Right hindlimb (tissue), 1 donor: ENCODE results near the gene TBC1D8.

Experiments used
- DNase-seq: peaks from one replicate; pipeline ENCODE4 v3.0.0-alpha.2; 2018

TBC1D8 gene

DNA sequence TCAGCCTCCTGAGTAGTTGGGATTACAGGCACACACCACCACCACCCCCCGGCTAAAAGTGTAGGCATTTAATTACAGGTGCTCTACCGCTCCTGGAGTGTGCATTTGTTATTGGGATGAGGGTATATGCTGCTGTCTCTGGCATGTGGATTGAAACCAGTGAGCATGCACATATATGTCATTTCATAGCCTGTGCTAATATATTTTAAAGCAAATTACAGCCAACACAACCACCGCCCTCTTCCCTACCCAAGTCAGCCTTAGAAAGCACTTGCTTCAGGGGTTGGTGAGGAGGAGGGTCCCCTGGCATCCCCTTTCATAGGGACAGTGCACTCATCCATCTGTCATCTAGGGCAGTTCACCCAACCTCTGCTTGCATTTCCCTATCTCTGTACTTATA, 10.5 kb upstream of the TBC1D8 start:
- DNase-seq, result no peak

DNA sequence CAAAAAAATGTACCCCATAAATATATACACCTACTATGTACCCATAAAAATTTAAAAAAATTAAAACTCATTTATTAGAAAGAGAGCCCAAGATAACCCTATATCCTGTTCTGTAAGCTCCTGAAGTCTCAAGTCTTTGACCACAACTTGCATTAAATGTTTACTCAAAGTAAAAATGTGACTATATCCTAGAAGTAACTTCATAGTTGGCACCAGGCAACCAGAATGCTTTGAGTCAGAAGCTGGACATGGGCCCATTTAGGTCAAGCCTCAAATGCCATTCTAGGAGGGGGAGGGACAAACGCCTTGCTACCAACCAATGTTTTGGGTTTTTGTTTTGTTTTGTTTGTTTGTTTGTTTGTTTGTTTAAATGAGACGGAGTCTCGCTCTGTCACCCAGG, 9.3 kb upstream of the TBC1D8 start:
- no peak for DNase-seq

DNA sequence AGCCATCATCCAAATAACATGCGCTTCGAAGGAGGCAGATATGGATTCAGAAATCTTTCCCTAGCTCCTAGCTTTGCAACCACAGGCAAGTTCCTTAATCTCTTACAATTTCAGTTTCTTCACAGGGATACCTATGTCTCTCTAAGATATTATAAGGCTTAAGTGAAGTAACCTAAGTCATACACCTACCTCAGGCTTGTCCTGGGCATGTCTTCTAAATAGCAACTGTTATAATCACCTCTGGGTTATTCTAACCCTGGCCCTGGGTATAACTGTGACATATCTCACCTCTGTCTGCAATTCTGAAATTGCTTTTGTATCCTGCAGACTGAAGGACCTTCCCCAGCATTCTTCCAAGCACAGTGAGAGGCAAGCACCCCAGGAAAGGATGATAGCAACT, 8.3 kb upstream of the TBC1D8 start:
- no peak for DNase-seq

DNA sequence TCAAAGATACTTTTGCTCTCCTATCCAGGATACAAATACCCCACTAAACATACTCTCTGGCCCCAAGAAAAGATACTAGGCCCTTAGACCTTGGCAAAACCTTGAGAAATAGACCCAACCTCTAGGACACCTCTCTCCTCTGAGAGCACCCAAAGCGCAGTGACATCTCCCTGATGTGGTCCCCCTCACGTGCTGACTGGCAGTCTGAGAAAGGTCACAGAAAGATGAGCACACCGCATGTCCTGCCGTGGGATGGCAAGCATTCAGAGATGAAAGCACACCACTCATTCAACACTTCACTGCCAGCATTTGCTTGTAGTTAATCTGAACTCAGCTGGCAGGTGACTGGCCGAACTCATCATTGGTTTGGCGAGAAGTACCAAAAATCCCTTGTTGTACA, 6.1 kb upstream of the TBC1D8 start:
- DNase-seq, result no peak

DNA sequence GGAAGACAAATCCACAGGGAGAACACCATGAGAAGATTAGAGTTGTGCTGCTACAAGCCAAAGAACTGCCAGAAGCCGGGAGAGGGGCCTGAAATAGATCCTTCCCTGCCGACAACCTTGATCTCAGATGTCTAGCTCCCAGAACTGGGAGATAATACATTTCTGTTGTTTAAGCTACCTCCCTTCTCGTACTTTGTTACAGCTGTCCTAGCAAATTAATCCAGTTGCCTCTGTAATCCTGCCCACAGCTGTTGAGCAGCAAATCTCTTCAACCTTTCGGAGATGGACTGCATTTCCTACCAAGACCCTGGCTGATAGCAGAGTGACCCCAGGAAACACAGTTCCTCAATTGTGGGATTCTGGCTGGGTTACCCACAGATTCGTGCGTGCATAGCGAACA, 2.6 kb upstream of the TBC1D8 start:
- peak; percentile 30 for DNase-seq

DNA sequence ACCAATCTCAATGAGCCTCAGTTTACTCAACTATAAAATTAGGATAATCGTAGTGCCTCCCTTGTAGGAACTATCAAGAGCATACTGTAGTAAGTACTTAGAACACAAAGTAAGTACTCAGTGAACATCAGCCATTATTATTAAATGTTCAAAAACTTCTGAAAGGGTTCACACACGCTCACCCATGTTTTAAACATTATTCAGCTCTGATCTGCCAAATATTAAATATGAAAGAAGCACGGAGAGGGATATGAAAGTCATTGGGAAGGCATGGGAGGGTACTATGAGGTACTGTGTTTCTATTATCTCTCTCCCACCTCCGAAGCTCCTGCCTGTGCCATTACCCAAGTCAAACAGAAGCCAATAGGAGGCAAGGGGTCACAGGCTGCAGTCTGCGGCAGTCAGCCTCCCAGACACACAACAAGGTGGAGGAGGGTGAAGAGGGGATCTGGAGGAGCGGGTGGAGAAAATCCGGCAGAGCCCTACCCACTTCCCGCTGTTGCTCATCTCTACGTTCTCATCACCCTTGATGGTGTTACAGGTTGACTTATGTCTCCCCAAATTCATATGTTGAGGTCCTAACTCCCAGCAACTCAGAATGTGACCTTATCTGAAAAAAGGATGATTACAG, 2.0 kb upstream of the TBC1D8 start:
- no peak for DNase-seq

DNA sequence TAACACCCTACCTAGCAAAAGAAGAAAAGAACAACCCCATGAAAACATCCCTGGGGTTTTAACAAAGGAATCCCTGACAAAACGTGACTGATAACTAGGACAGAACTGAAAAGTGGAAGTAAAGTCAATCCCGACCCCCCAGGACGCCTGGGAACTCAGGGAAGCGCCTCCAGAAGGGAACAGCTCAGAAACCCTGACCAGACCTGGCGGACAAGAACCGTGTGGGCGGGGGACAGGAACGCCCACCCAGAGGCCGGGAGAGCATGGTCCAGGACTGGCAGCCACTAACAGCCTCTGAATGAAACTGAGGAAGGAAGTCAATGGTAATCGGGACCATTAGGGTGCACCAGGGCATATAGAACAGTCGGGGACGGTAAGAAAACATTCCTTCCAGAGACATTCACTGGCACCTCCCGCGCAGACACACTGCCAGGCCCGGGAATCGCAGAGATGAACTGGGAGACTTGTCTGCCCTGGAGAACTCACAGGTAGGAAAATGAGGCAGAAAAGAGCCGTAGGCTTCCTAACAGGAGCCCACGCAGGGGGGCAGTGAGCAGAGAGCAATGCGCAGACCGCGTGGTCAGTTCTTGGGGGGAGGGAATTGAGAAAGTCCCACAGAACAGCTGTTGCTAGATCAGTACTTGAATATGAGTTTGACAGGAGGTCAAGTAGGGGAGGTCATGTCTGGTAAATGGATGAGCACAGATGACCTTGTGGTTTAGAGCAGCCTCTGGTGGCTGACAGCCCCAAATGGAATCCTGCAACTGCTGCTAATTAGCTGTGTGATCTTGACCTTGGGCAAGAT, 1.3 kb upstream of the TBC1D8 start:
- peak; percentile 59 for DNase-seq

DNA sequence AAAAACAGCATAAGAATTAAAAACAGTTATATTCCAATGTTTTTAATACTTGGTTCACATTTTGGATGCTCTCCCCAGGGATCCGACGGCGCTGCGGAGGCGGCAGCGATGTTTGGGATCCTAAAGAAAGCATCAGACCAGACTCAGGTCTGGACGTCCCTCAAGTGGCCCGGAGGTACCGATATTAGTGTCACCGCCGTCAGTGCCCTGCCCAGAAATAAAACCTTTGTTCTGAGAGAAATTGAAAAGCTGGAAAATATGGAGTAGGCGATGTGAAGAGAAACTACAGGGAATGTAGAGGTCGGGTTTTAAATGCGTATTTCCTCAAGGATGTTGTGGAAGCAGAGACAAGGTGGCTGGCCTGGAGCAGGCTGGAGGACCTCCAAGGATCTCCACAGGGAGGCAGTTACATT, 683 bp upstream of the TBC1D8 start:
- no peak for DNase-seq

DNA sequence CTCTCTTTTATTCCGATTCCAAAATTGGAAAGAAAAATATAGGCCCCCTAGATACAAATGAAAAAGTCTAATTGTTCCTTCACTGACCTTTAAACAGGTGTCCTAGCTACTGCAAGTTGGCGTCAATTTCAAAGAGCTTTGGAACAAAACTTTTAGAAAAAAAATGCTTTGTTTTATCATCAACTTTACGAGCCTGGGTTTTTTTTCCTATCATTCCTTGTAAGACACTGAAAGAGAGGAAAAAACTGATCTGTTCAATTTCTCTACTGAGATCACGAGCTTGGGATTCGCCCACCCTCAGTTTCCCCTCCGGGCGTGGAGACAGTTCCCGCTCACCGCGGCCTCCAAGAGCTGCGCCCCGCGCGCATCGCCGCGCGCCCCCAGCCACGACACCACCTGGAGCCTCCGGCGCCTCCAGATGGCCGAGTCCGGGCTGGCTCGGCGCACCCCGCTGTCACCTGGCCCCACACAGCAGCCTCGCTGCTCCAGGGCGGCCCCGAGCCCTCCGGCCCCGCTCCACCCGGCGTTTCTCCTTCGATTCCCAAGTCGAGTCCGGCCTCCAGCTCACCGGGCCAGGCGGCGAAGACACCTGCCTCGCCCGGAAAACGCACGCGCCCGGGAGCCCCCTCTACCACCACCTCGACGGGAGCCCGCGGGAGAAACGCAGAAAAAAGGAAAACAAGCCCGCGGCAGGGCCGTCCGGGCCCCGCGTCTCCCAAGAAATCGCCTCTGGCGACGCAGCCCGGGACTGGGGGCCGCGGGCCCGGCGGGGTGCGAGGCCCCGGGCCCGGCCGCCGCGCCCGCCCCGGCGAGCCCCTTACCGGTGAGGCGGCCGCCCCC, 656 bp downstream of the TBC1D8 start:
- DNase-seq, result peak; percentile 53

DNA sequence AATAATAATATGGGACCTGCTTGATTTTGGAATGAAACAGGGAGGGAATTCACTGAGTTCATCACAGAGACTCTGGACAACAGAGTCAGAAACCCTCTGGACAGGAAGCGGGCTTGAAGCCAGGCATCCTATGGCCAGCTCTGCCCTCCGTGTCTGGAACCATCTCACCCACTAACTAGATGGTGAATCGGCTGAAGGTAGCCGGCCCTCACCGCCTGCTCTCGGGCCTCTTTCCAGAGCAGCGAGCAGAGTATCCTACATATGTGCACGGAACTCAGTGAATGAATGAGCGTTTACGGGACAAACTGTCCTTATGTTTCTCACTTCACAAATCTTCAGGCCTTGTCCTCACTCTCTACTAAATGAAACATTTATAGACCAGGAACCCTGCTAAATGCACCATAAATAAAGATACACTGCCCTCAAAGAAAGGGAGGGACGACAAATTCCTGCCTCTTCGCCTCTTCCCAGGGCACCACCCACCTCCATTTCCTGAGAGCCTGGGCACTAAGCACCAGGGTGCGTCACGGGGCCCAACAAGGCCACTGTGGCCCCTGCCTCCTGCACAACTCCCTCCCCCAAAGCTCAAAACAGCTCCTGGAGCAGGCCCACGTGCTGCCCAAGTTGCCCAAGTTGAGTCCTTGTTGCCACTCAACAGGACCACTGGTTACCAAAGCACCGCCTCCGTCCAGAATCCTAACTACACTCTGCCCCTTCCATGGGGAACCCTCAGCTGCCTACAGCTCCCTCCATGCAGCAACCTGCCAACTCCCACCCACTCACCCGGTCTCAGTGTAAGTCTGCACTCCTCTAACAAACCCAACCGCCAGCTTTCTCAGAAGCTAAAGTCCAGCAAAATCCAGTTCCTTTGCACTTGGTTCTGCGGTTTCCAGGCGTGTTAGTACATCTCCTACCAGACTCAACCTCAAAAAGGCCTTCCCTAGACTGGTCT, 1.7 kb downstream of the TBC1D8 start:
- DNase-seq, result peak; percentile 30

DNA sequence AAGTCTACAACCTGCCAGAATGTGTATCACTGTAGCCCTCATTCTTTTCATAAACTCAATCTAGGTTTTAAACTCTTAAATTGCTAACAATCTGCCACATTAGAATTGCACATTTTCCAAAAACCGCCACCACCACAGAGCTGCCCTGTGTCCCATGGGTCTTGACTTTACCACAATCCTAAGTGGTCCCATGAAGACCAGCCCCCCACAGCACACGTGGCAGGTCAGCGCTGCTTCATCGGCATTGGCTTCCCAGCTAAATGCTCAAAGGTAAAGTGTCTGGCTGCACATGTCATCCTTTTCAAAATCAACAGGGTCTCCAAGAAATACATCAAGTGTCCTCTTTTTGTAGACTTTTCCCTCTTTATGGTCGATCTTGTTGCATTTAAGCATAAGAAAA, 2.4 kb downstream of the TBC1D8 start:
- DNase-seq, result no peak

DNA sequence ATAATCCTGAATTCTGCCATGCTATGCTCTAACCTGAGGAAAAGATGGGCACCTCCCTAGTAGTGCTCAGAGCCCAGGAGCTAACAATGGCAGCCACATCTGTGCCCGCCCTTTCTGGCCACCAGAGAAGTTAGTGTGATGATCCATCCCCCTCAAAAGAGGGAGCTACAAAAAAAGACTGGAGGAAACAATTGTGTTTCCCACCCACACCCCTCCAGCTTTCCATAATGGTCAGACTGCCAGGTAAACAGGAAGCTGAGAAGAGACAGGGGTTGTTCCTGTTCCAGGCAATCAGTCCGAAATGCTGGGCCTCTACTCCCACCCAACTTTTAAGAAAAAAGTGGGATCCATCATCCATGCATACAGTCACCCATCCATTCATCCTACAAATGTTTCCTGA, 3.2 kb downstream of the TBC1D8 start:
- DNase-seq, result no peak

DNA sequence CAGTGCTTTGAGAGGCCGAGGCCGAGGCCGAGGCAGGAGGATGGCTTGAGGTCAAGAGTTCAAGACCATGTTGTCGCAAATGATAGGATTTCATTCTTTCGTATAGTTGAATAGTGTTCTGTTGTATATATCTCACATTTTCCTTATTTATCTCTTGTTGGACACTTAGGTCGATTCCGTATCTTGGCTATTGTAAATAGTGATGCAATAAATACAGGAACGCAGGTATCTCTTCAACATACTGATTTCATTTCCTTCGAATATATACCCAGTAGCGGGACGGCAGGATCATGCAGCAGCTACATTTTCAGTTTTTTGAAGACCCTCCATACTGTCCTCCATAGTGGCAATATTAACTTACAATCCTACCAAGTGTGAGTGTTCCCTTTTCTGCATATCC, 4.1 kb downstream of the TBC1D8 start:
- no peak for DNase-seq

DNA sequence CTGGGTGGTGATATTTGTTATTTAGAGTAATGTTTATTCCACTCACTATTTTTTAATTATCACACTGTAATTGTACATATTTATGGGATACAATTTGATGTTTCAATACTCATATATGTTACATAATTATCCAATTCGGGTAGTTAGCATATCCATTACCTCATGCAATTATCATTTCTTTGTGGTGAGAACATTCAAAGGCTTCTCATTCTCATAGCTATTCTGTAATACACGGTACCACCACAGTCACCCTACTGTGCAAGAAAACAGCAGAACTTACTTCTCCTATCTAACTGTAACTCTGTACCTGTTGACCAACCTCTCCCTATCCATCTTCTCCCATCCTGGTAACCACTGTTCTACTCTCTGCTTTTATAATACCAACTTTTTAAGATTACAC, 4.6 kb downstream of the TBC1D8 start:
- DNase-seq, result no peak

DNA sequence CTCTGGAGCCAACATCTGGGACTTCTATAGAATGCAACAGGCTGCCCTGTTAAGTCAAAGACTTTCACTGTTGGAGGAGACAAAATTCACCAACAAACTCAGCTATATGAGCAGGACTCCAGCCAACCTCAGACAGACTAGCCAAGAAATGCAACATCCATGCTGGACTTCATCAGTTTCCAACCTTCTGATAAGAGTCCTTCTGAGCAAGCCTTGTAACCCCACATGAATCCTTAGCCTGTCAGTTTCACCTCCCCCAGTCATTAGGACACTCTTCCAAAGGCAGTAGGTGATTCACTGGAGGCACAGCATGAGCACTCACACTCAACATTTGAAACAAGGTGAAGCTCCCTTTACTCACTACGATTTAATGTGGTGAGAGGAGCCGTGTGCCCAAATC, 5.8 kb downstream of the TBC1D8 start:
- no peak for DNase-seq

DNA sequence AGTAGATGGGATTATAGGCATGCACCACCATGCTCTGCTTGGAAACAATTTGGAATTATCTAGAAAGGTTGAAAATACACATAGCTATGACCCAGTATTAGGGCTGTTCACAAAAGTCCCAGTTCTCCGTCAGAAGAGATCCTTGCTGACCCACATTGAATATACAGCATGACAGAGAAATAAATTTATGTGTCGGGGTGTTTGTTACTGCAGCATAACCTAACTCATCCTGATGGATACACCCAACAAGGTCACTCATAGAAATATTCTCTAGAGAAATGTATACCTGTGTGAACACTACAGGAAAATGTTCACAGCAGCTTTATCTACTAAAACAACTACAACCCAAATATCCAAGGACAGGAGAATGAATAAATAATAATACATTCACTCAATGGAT, 9.0 kb downstream of the TBC1D8 start:
- DNase-seq, result no peak

DNA sequence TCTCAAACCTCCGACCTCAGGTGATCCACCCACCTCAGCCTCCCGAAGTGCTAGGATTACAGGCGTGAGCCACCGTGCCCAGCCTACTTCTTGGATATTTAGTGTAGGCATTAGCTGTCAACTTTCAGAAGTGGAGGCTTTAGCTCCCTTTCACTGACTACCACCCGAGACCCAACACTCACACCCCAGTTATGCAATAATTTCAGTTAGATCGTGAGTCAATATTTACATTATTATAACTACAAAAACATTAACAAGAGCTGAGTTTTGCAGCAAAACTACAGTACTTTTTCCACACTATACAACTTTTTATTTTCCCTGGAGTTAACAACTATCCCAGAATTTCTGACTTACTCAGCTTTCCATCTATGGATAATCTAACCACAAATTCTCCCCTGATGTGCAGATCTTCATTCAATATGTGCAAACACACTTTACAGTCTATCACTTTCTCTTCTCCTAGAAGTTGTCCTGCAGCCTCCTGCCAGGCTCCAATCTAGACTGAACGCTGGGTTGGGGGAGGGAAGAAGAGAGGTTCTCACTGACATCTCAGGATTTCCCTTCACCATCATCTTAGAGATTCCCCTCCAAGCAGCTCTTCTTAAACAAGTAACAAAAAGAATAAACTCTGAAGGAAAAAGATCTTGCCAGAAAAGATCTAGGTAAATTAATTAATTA, 10.1 kb downstream of the TBC1D8 start:
- DNase-seq, result no peak

DNA sequence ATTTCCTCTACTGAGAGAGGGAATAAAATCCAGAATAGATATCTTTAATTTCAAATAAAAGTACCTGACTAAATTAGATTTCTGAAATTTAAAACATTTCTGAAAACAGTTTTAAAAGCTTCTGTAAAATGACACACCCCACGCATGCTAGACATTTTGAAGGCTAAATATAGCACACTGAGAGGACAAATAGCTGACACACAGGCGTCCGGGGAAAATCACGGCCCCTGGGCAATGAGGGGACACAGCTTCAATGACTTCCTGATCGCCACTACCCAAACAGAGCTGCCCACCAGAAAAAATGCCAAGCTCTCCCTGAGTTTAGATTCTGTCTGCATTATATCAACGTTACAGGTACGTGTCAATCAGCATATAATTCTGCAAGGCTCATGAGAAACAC, 10.9 kb downstream of the TBC1D8 start:
- DNase-seq, result no peak

DNA sequence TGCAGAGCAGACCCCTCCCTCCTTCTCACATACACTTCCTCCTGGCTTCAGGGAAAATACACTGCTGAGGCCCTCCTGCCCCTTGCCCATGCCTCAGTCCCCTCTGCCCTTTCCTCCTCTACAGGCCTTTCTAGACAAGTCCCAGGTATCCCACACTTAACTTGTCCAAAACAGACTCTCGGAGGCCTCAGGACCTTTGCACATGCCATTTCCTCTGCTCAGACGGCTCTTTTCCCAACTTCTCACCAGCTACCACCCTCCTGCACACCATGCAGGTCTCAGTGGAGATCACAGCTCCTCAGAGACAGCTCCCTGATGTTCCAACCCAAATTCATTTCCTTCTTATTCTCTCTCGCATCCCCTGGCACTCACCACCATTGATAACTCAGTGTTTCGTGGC, 11.7 kb downstream of the TBC1D8 start:
- no peak for DNase-seq

DNA sequence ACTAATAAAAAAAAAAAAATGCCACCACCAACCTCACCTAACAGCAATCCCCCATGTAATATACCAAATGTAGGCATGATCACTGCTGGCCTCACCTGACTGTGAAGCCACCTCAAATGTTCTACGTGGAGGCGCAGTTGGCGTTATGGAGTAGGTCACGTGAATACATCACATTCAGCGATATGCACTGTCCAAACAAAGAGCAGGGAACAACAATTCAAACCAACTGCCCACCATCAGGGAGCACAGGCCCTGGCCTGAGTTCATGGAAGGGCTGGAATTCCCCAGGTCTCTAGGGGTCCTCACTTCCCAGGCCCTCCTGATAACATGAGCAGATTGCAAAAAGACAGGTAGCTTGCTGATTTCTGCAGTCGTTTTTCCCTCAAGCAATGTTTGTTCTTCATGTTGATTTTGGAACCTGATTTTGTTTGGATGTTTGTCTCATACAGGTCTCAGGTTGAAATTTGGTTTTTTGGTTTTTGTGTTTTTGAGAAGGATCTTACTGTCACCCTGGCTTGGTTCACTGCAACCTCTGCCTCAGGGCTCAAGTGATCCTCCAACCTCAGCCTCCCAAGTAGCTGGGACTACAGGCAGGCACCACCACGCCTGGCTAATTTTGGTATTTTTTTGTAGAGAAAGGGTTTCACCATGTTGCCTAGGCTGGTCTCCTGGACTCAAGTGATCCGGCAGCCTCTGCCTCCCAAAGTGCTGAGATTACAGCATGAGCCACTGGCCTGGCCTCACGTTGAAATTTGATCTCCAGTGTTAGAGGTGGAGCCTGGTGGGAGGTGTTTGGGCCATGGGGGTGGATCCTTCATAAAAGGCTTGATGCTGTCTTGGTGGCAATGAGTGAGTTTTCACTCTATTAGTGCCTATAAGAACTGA, 15.5 kb downstream of the TBC1D8 start:
- DNase-seq, result no peak

DNA sequence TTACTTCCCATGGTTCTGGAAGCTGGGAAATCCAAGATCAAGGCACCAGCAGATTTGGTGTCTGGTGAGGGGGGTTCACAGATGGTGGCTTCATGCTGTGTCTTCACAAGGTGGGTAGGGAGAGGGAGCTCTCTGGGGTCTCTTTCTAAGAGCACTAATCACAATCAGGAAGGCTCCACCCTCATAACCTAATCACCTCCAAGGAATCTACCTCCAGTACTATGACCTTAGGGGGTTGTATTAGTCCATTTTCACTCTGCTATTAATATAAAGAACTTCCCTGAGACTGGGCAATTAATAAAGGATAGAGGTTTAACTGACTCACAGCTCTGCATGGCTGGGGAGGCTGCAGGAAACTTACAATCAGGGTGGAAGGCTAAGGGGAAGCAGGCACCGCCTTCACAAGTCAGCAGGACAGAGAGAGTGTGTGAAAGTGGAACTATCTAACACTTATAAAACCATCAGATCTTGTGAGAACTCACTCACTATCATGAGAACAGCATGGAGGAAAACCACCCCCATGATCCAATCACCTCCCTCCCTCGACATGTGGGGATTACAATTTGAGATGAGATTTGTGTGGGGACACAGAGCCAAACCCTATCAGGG, 17.6 kb downstream of the TBC1D8 start:
- DNase-seq, result no peak
